WTC11 (cell line): ENCODE measurements around the gene SEMA4F. TPM values are rescaled to one million over a fixed set of nuclear protein-coding genes. Genes with fewer than 3 reads are reported as not detected.

Experiments used
- ATAC-seq: fragments of 200-7000 bp; cut with Tn5 transposase; 2 replicates; pipeline ENCODE4 v1.10.0; 2021; ENCODE audit warnings: mild to moderate bottlenecking, moderate library complexity
- CTCF ChIA-PET: fragments of 300-600 bp; sonication (Branson Sonifier 250); formaldehyde crosslinking; loops from one replicate; lab custom pipeline; 2021; ENCODE audit warnings: antibody characterized with exemption; lab: Charles Lee
- POLR2A ChIA-PET: fragments of 350-600 bp; sonication (Branson Sonifier 250); formaldehyde crosslinking; loops from one replicate; lab custom pipeline; 2021; ENCODE audit warnings: antibody characterized with exemption; lab: Charles Lee
- DNase-seq: peaks from one replicate; pipeline ENCODE4 v3.0.0; 2021; ENCODE audit warnings: low spot score
- H3K27ac Mint-ChIP-seq: 2 replicates; pipeline ENCODE4 v1.8.0; 2021; ENCODE audit warnings: mixed read lengths
- H3K27me3 Mint-ChIP-seq: 2 replicates; pipeline ENCODE4 v1.8.0; 2021; ENCODE audit warnings: low read depth, mild to moderate bottlenecking, moderate library complexity, mixed read lengths
- H3K36me3 Mint-ChIP-seq: 2 replicates; pipeline ENCODE4 v1.8.0; 2021; ENCODE audit warnings: mixed read lengths
- H3K4me1 Mint-ChIP-seq: 2 replicates; pipeline ENCODE4 v1.8.0; 2022; ENCODE audit warnings: mixed read lengths
- H3K4me3 Mint-ChIP-seq: 2 replicates; pipeline ENCODE4 v1.8.0; 2021; ENCODE audit warnings: mild to moderate bottlenecking, moderate library complexity, mixed read lengths
- H3K9me3 Mint-ChIP-seq: 2 replicates; pipeline ENCODE4 v1.8.0; 2021; ENCODE audit warnings: mixed read lengths
- AFF4 ChIP-seq: sonication (generic); formaldehyde crosslinking; IDR thresholded peaks from 2 replicates; pipeline ENCODE4 v1.8.1; 2023; ENCODE audit warnings: mild to moderate bottlenecking, missing genetic modification reagents, borderline replicate concordance
- ARID4B ChIP-seq: sonication (generic); formaldehyde crosslinking; IDR thresholded peaks from 2 replicates; pipeline ENCODE4 v1.8.0; 2023; ENCODE audit warnings: missing genetic modification reagents, mild to moderate bottlenecking, borderline replicate concordance
- ATF2 ChIP-seq: sonication (generic); formaldehyde crosslinking; IDR thresholded peaks from 2 replicates; pipeline ENCODE4 v1.8.1; 2022; ENCODE audit warnings: low read depth, missing genetic modification reagents, borderline replicate concordance
- ATF6 ChIP-seq: sonication (generic); formaldehyde crosslinking; IDR thresholded peaks from 2 replicates; pipeline ENCODE4 v1.8.1; 2023; ENCODE audit warnings: mild to moderate bottlenecking, missing genetic modification reagents
- E2F5 ChIP-seq: sonication (generic); formaldehyde crosslinking; IDR thresholded peaks from 2 replicates; pipeline ENCODE4 v1.8.1; 2022; ENCODE audit warnings: mild to moderate bottlenecking, moderate library complexity, missing genetic modification reagents
- FOXJ3 ChIP-seq: sonication (generic); formaldehyde crosslinking; IDR thresholded peaks from 2 replicates; pipeline ENCODE4 v1.9.0; 2021; ENCODE audit warnings: missing genetic modification reagents, mild to moderate bottlenecking, borderline replicate concordance
- FOXP1 ChIP-seq: sonication (generic); formaldehyde crosslinking; IDR thresholded peaks from 2 replicates; pipeline ENCODE4 v1.8.0; 2022; ENCODE audit warnings: missing genetic modification reagents, mild to moderate bottlenecking, moderate library complexity, borderline replicate concordance
- JAZF1 ChIP-seq: fragments of 250-450 bp; sonication (Bioruptor Pico); IDR thresholded peaks from 2 replicates; pipeline ENCODE4 v1.9.0; 2021; ENCODE audit warnings: moderate library complexity, mild to moderate bottlenecking, inconsistent platforms
- MAX ChIP-seq: sonication (generic); formaldehyde crosslinking; IDR thresholded peaks from 2 replicates; pipeline ENCODE4 v1.8.0; 2022; ENCODE audit warnings: mild to moderate bottlenecking, missing genetic modification reagents
- NFATC4 ChIP-seq: fragments of 250-450 bp; sonication (Bioruptor Pico); IDR thresholded peaks from 2 replicates; pipeline ENCODE4 v1.9.0; 2021; ENCODE audit warnings: mild to moderate bottlenecking
- RELA ChIP-seq: sonication (generic); formaldehyde crosslinking; IDR thresholded peaks from 2 replicates; pipeline ENCODE4 v1.8.1; 2022; ENCODE audit warnings: missing genetic modification reagents, mild to moderate bottlenecking, borderline replicate concordance
- RORB ChIP-seq: fragments of 250-450 bp; sonication (Bioruptor Pico); IDR thresholded peaks from 2 replicates; pipeline ENCODE4 v1.9.0; 2021; ENCODE audit warnings: mild to moderate bottlenecking
- TEAD4 ChIP-seq: sonication (generic); formaldehyde crosslinking; IDR thresholded peaks from 2 replicates; pipeline ENCODE4 v1.8.0; 2022; ENCODE audit warnings: mild to moderate bottlenecking, missing genetic modification reagents
- ZNF121 ChIP-seq: sonication (generic); formaldehyde crosslinking; IDR thresholded peaks from 2 replicates; pipeline ENCODE4 v1.8.0; 2023; ENCODE audit warnings: missing genetic modification reagents
- ZNF138 ChIP-seq: sonication (generic); formaldehyde crosslinking; conservative IDR thresholded peaks from 2 replicates; pipeline ENCODE4 v1.8.1; 2022; ENCODE audit warnings: mild to moderate bottlenecking, moderate library complexity, missing genetic modification reagents
- ZNF219 ChIP-seq: sonication (generic); formaldehyde crosslinking; IDR thresholded peaks from 2 replicates; pipeline ENCODE4 v1.8.0; 2023; ENCODE audit warnings: missing genetic modification reagents, mild to moderate bottlenecking, borderline replicate concordance
- ZNF423 ChIP-seq: fragments of 250-450 bp; sonication (Bioruptor Pico); IDR thresholded peaks from 2 replicates; pipeline ENCODE4 v2.1.2; 2022; ENCODE audit warnings: mild to moderate bottlenecking, moderate library complexity
- ZSCAN18 ChIP-seq: fragments of 250-450 bp; sonication (Bioruptor Pico); IDR thresholded peaks from 2 replicates; pipeline ENCODE4 v2.1.2; 2022; ENCODE audit warnings: mild to moderate bottlenecking, moderate library complexity
- total RNA-seq: library from RNA; stranded (reverse); gene quantifications from 3 replicates; pipeline ENCODE4 v1.2.3, GENCODE V29; 2021

SEMA4F gene
- total RNA-seq, 1 experiment from 2014 or later: 5.7 TPM

- Mint-ChIP-seq H3K9me3 (no peaks in the 10 kb centered on the region), H3K4me3 (no peak overlapping the region), H3K27me3 (no peaks in the 10 kb centered on the region; the same call in 1 of the 2 replicates), H3K4me1 (peaks cover 20% of the 10 kb centered on the region), H3K27ac (no peak overlapping the region), H3K36me3 (no peaks in the 10 kb centered on the region)
- DNase-seq: no peak
- peak; percentile 15; the same call in 1 of the 2 replicates for TF ChIP-seq ZNF423
- TF ChIP-seq MAX (CRISPR knock-in tag): no peak
- TF ChIP-seq TEAD4: no peak
- CTCF ChIA-PET: interaction anchor here (1.6 kb wide), 1 partner anchor 158 kb away, joined by 3 read pairs; no protein-coding TSS in a partner anchor
- POLR2A ChIA-PET: no interaction called here
- peak; percentile 56 for ATAC-seq
Observed at GRCh38 chr2:74632939-74633312, 21.1 kb upstream of the SEMA4F start.

- Mint-ChIP-seq H3K4me3 (no peak overlapping the region), H3K4me1 (peaks cover 6% of the 10 kb centered on the region), H3K27ac (no peak overlapping the region), H3K36me3 (no peaks in the 10 kb centered on the region), H3K9me3 (no peaks in the 10 kb centered on the region), H3K27me3 (no peaks in the 10 kb centered on the region; the same call in 1 of the 2 replicates)
- ChIA-PET POLR2A (no interaction called here), CTCF (no interaction called here)
- ATAC-seq: no peak
- TF ChIP-seq ZSCAN18 (CRISPR knock-in tag) (no peak), RELA (CRISPR knock-in tag) (no peak), RORB (no peak), ARID4B (CRISPR knock-in tag) (no peak), NFATC4 (CRISPR knock-in tag) (no peak), ZNF121 (CRISPR knock-in tag) (no peak), JAZF1 (no peak), ZNF138 (CRISPR knock-in tag) (no peak), ATF2 (CRISPR knock-in tag) (no peak), E2F5 (CRISPR knock-in tag) (no peak), FOXP1 (CRISPR knock-in tag) (no peak)
- no peak for DNase-seq
Observed at GRCh38 chr2:74639550-74639949, 14.5 kb upstream of the SEMA4F start.

- peaks cover 12% of the 10 kb centered on the region for H3K9me3 Mint-ChIP-seq
- ATAC-seq: no peak
- H3K36me3 Mint-ChIP-seq: peaks cover 2% of the 10 kb centered on the region; the same call in 1 of the 2 replicates
- no peak for TF ChIP-seq FOXJ3 (CRISPR knock-in tag)
- no peak for TF ChIP-seq ATF6 (CRISPR knock-in tag)
- TF ChIP-seq ZNF219 (CRISPR knock-in tag): no peak
- no peak for TF ChIP-seq AFF4
Observed at GRCh38 chr2:74645344-74645743, 8.7 kb upstream of the SEMA4F start.

More at GRCh38 chr2:74645344-74645743, 8.7 kb upstream of the SEMA4F start:
- H3K27me3 Mint-ChIP-seq: peaks cover 28% of the 10 kb centered on the region
- no peak overlapping the region for H3K4me3 Mint-ChIP-seq
- peaks cover 19% of the 10 kb centered on the region for H3K4me1 Mint-ChIP-seq
- CTCF ChIA-PET: interaction anchor here (1.0 kb wide), 1 partner anchor 73 kb away, joined by 3 read pairs; no protein-coding TSS in a partner anchor
- POLR2A ChIA-PET: interaction anchor here (0.6 kb wide), 1 partner anchor 253 kb away, joined by 4 read pairs; no protein-coding TSS in a partner anchor
- no peak overlapping the region for H3K27ac Mint-ChIP-seq
- no peak for DNase-seq
